GM19463 (cell line): ENCODE results near the gene JAG1.

Source experiments
- ATAC-seq: cut with Tn5 transposase; IDR thresholded peaks from one replicate; pipeline ENCODE4 v1.9.1; 2021; ENCODE audit warnings: mild to moderate bottlenecking, moderate library complexity; ENCODE audit not compliant: unreplicated experiment

JAG1 gene

GRCh38 chr20:10669843-10670446, 3.9 kb downstream of the JAG1 start:
- ATAC-seq = no peak

GRCh38 chr20:10668677-10669368, 5.0 kb downstream of the JAG1 start:
- no peak for ATAC-seq

GRCh38 chr20:10667560-10668167, 6.1 kb downstream of the JAG1 start:
- no peak for ATAC-seq

- ATAC-seq = no peak
Measured at GRCh38 chr20:10667077-10667401, 6.8 kb downstream of the JAG1 start.

GRCh38 chr20:10666221-10667076, 7.3 kb downstream of the JAG1 start:
- no peak for ATAC-seq

- no peak for ATAC-seq
Measured at GRCh38 chr20:10665791-10666190, 8.0 kb downstream of the JAG1 start.

- ATAC-seq = no peak
Measured at GRCh38 chr20:10665027-10665561, 8.7 kb downstream of the JAG1 start.

GRCh38 chr20:10663756-10664155, 10.0 kb downstream of the JAG1 start:
- no peak for ATAC-seq

- ATAC-seq = no peak
Measured at GRCh38 chr20:10662661-10663458, 10.9 kb downstream of the JAG1 start.

- ATAC-seq = no peak
Measured at GRCh38 chr20:10662151-10662550, 11.6 kb downstream of the JAG1 start.

GRCh38 chr20:10661261-10661660, 12.5 kb downstream of the JAG1 start:
- ATAC-seq = no peak

- ATAC-seq = no peak
Measured at GRCh38 chr20:10660661-10661060, 13.1 kb downstream of the JAG1 start.

- no peak for ATAC-seq
Measured at GRCh38 chr20:10659651-10660601, 13.9 kb downstream of the JAG1 start.

GRCh38 chr20:10658876-10659632, 14.7 kb downstream of the JAG1 start:
- no peak for ATAC-seq

- ATAC-seq = no peak
Measured at GRCh38 chr20:10658051-10658823, 15.6 kb downstream of the JAG1 start.

GRCh38 chr20:10657453-10657852, 16.3 kb downstream of the JAG1 start:
- ATAC-seq = no peak

GRCh38 chr20:10655720-10656669, 17.8 kb downstream of the JAG1 start:
- ATAC-seq = no peak
